Subcutaneous adipose tissue (tissue), 4 donors: ENCODE results near the gene KIF3C. TPM values are rescaled to one million over a fixed set of nuclear protein-coding genes. Genes with fewer than 3 reads are reported as not detected.

ENCODE experiments used
- total RNA-seq, 4 donors: library from RNA; depleted of rRNA; stranded (reverse); fragments of >200 nt; gene quantifications; one replicate each; pipeline ENCODE4 v1.1.0, GENCODE V29; 2016
- TF ChIP-seq, protein P1 (sequence below): fragments of 450-650 bp; IDR thresholded peaks from one replicate; pipeline ENCODE4 v1.5.1; 2016; ENCODE audit warnings: low read depth, mild to moderate bottlenecking, control low read depth, antibody characterized with exemption, moderate library complexity

The KIF3C gene
- total RNA-seq, 4 donors from 2014 or later, result 1.8 to 5.8 (median 3.0) TPM

DNA sequence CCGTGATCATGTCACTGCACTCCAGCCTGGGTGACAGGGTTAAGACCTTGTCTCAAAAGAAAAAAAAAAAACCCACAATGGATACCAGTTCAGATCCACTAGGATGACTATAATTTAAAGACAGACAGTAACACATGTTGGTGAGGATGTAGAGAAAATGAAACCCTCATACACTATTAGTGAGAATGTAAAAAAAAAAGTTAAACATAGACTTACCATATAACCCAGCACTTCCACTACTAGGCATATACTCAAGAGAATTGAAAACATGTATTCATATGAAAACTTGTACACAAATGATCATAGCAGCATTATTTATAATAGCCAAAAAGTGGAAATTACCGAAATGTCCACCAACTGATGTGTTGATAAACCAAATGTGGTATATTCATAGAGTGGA is 48.7 kb downstream of the KIF3C start:
- TF ChIP-seq, protein P1, sequence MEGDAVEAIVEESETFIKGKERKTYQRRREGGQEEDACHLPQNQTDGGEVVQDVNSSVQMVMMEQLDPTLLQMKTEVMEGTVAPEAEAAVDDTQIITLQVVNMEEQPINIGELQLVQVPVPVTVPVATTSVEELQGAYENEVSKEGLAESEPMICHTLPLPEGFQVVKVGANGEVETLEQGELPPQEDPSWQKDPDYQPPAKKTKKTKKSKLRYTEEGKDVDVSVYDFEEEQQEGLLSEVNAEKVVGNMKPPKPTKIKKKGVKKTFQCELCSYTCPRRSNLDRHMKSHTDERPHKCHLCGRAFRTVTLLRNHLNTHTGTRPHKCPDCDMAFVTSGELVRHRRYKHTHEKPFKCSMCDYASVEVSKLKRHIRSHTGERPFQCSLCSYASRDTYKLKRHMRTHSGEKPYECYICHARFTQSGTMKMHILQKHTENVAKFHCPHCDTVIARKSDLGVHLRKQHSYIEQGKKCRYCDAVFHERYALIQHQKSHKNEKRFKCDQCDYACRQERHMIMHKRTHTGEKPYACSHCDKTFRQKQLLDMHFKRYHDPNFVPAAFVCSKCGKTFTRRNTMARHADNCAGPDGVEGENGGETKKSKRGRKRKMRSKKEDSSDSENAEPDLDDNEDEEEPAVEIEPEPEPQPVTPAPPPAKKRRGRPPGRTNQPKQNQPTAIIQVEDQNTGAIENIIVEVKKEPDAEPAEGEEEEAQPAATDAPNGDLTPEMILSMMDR, result no peak

DNA sequence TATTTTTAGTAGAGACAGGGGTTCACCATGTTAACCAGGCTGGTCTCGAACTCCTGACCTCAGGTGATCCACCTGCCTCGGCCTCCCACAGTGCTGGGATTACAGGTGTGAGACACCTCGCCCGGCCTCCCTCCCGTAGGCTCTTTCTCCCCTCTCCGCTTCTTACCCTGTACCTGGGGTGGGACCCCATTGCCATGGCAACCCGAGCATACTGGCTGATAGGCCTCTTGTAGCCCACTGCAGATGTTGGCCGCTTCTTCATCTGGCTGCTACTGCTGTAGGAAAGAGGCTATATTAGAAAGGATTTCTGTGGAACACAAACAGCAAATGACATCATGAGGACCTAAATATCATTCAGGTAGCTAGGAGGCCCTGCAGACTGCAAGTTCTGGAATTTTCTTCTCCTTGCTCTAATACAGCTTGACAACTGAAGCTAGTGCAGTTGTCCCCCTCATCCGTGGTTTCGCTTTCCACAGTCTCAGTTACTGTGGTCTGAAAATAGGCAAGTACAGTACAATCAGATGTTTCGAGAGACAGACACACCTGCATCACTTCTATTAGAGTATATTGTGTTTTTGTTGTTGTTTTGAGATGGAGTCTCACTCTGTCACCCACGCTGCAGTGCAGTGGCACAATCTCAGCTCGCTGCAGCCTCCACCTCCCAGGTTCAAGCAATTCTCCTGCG is 52.4 kb downstream of the KIF3C start:
- TF ChIP-seq, protein P1, result no peak

DNA sequence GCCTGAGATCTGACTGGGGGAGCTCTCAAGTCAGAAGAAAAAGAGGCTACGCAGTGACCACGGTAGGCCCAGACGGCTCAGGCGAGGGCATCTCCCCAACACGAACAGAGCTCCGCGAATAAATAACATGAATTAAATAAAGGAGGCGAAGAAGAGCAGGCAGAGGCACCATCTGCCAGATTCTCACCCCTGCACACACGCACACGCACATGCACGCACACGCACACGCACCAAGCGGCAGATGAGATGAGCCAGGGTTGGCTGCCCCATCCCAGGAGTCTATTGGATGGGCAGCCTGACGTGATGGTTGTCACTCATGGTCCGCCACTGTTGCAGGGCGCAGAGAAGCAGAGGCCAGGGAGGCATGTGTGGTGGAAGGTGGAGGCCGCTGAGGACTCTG is 53.6 kb downstream of the KIF3C start:
- TF ChIP-seq, protein P1, result no peak

DNA sequence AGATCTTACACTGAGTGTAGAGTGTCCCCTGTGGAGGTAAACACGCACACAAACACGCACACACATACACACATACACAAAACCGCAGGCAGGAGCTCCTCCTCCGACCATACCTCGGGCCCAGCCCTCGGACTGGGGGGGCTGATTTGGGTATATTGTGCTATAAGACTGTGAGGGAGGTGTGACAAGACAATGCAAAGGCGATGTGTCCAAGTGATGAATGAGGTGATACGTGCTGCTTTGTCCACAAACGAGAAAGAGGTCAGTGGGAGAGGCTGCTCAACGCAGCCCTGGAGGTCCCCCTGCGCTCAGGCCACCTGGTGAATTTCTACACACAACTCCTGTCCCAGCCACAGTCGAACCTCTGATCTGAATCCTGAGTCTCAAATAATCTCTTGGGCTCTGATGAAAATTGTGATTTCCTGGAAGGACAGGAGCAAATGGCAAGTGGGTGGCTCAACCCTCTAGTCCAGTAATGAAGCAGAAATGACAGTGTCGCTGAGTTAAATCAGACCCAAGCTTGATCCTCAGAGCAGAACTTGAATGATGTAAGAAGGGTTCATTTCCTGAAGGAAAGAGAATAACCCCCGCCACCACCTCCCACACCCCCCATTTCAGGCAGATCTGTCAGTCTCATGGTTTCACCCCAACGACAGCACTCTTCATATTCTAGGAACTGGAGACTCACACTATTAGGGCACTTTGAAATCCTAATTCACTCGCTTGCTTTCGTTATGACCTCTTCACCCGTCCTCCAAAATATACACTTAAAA is 55.1 kb downstream of the KIF3C start:
- TF ChIP-seq, protein P1, result no peak

DNA sequence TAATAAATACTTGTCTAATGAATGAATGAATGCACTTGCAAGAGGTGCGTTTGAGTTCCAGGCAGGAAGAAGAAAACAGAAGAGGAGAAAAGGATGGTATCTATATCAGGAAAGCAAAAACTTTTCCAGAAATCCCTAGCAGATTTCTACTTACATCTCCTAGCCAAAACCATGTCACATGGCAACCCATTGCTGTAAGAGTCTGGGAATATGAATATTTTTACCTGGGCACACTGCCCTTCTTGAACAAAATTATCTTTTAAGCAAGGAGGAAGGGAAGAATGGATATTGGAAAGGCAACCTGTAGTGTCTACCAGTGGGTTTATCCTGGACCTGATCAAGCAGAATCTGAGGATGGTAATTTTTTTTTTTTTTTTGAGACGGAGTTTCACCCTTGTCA is 59.8 kb downstream of the KIF3C start:
- TF ChIP-seq, protein P1, result no peak

DNA sequence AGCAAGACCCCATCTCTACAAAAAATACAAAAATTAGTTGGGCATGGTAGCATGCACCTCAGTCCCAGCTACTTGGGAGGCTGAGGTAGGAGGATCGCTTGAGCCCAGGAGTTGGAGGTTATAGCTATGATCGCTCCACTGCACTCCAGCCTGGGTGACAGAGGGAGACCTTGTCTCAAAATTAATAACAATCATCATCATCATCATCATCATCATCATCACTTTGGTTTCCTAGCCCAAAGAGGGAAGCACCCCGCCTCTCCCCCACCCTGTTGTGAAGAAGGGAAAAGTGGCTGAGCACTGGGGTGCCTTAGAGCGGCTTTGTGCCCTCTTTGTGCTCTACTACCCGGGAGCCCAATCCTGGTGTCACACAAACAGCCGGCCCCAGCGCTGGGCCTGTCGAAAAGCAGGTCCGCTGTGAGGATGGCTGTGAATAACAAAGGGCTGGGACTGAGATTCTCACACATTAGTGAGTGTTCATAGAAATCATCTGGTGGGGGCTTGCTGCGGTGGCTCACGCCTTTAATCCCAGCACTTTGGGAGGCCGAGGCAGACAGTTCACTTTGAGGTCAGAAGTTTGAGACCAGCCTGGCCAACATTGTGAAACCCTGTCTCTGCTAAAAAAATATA is 61.4 kb downstream of the KIF3C start:
- TF ChIP-seq, protein P1, result no peak

DNA sequence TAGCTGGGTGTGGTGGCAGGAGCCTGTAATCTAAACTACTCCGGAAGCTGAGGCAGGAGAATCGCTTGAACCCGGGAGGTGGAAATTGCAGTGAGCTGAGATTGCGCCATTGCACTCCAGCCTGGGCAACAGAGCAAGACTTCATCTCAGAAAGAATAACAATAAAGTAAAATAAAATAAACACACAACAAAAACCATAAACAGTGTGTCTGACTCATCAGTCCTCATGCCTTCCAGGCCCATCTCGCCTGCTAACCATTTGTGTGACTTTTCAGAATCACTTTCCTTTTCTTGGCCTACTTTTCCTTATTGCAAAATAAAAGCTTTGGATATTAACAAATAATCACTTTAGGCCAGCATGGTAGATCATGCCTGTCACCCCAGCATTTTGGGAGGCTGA is 62.0 kb downstream of the KIF3C start:
- TF ChIP-seq, protein P1, result no peak
